ENCODE results near the gene TCF7L1.

Gene TCF7L1

GRCh38 chr2:85303780-85304531 lies 170.8 kb downstream of the TCF7L1 start:
- no peaks in the 10 kb centered on the region for H4K20me1 ChIP-seq (ENCODE audit: control insufficient read depth, insufficient read depth, low read depth, low read length)
- H3K9me2 ChIP-seq (replicated peaks; ENCODE audit: control insufficient read depth, low read length) = no peaks in the 10 kb centered on the region
- H3K4me3 ChIP-seq (ENCODE audit: low read length) = no peak overlapping the region
- no peak overlapping the region for H3K27ac ChIP-seq (ENCODE audit: low read depth, low read length)
- no peak for TF ChIP-seq EZH2phosphoT487 (IDR thresholded peaks at IDR 0.05; ENCODE audit: borderline replicate concordance, low read length)
- TF ChIP-seq CTCF (IDR thresholded peaks at IDR 0.05; ENCODE audit: low read depth, low read length, poor library complexity, severe bottlenecking) = no peak
- H3K36me3 ChIP-seq (ENCODE audit: control insufficient read depth, low read length) = no peaks in the 10 kb centered on the region
- H3K27me3 ChIP-seq (ENCODE audit: control insufficient read depth, low read length) = peaks cover 46% of the 10 kb centered on the region
- no peaks in the 10 kb centered on the region for H3F3A ChIP-seq (ENCODE audit: control insufficient read depth, insufficient read depth)
- no peaks in the 10 kb centered on the region for H3K79me2 ChIP-seq (ENCODE audit: control insufficient read depth, low read length)
- H3K4me2 ChIP-seq (ENCODE audit: low read length) = no peak overlapping the region
- H3K9me3 ChIP-seq (ENCODE audit: control insufficient read depth, insufficient read depth, low read length) = no peaks in the 10 kb centered on the region
- H3K4me1 ChIP-seq (ENCODE audit: control insufficient read depth, low read length) = peaks cover 15% of the 10 kb centered on the region

- no peaks in the 10 kb centered on the region for H3K79me2 ChIP-seq (ENCODE audit: control insufficient read depth, low read length)
- peak overlapping the region; percentile 57 for H3K4me3 ChIP-seq (ENCODE audit: low read length)
- peaks cover 24% of the 10 kb centered on the region for H3K4me1 ChIP-seq (ENCODE audit: control insufficient read depth, low read length)
- H3K27ac ChIP-seq (ENCODE audit: low read depth, low read length) = no peak overlapping the region
- no peaks in the 10 kb centered on the region for H3K36me3 ChIP-seq (ENCODE audit: control insufficient read depth, low read length)
- H3F3A ChIP-seq (ENCODE audit: control insufficient read depth, insufficient read depth) = no peaks in the 10 kb centered on the region
- no peaks in the 10 kb centered on the region for H3K9me2 ChIP-seq (replicated peaks; ENCODE audit: control insufficient read depth, low read length)
- TF ChIP-seq CTCF (IDR thresholded peaks at IDR 0.05; ENCODE audit: low read depth, low read length, poor library complexity, severe bottlenecking) (no peak), EZH2phosphoT487 (IDR thresholded peaks at IDR 0.05; ENCODE audit: borderline replicate concordance, low read length) (no peak)
- H3K4me2 ChIP-seq (ENCODE audit: low read length) = peak overlapping the region; percentile 70
- H4K20me1 ChIP-seq (ENCODE audit: control insufficient read depth, insufficient read depth, low read depth, low read length) = no peaks in the 10 kb centered on the region
- peaks cover 51% of the 10 kb centered on the region for H3K27me3 ChIP-seq (ENCODE audit: control insufficient read depth, low read length)
- H3K9me3 ChIP-seq (ENCODE audit: control insufficient read depth, insufficient read depth, low read length) = no peaks in the 10 kb centered on the region
Measured at GRCh38 chr2:85307527-85307897, 174.3 kb downstream of the TCF7L1 start.

- Histone ChIP-seq H3K4me1 (ENCODE audit: control insufficient read depth, low read length) (peaks cover 24% of the 10 kb centered on the region), H3K36me3 (ENCODE audit: control insufficient read depth, low read length) (no peaks in the 10 kb centered on the region), H3K4me3 (ENCODE audit: low read length) (no peak overlapping the region), H3K4me2 (ENCODE audit: low read length) (no peak overlapping the region), H3K27me3 (ENCODE audit: control insufficient read depth, low read length) (peaks cover 51% of the 10 kb centered on the region), H3K79me2 (ENCODE audit: control insufficient read depth, low read length) (no peaks in the 10 kb centered on the region), H3K9me2 (replicated peaks; ENCODE audit: control insufficient read depth, low read length) (no peaks in the 10 kb centered on the region), H4K20me1 (ENCODE audit: control insufficient read depth, insufficient read depth, low read depth, low read length) (no peaks in the 10 kb centered on the region), H3F3A (ENCODE audit: control insufficient read depth, insufficient read depth) (no peaks in the 10 kb centered on the region), H3K27ac (ENCODE audit: low read depth, low read length) (no peak overlapping the region), H3K9me3 (ENCODE audit: control insufficient read depth, insufficient read depth, low read length) (no peaks in the 10 kb centered on the region)
- no peak for TF ChIP-seq CTCF (IDR thresholded peaks at IDR 0.05; ENCODE audit: low read depth, low read length, poor library complexity, severe bottlenecking)
- no peak for TF ChIP-seq EZH2phosphoT487 (IDR thresholded peaks at IDR 0.05; ENCODE audit: borderline replicate concordance, low read length)
Measured at GRCh38 chr2:85308201-85308600, 175.0 kb downstream of the TCF7L1 start.
